ENCODE results near the gene SCD5. TPM values are rescaled to one million over a fixed set of nuclear protein-coding genes. Genes with fewer than 3 reads are reported as not detected.

SCD5 gene
- total and polyA plus RNA-seq, 2 of the 13 experiments (the other 11 are each of a cell fraction or from before 2014, with no cell fraction given): not detected

GRCh38 chr4:82739287-82740190 lies 59.1 kb downstream of the SCD5 start (continued):
- TF ChIP-seq ZBTB33 (CRISPR knock-in tag; IDR thresholded peaks at IDR 0.05) (peak; percentile 60; the same call in 1 of the 2 replicates), ZNF124 (CRISPR knock-in tag; IDR thresholded peaks at IDR 0.05) (no peak), PPARG (CRISPR knock-in tag; conservative IDR thresholded peaks at IDR 0.05) (no peak), ZNF556 (CRISPR knock-in tag; IDR thresholded peaks at IDR 0.05; ENCODE audit: borderline replicate concordance) (peak; percentile 26; the same call in 1 of the 2 replicates), FUBP1 (CRISPR knock-in tag; IDR thresholded peaks at IDR 0.05; ENCODE audit: borderline replicate concordance) (no peak), SMAD1 (CRISPR knock-in tag; IDR thresholded peaks at IDR 0.05; ENCODE audit: borderline replicate concordance, low read depth) (peak; percentile 48; the same call in 1 of the 2 replicates), MEF2D (CRISPR knock-in tag; IDR thresholded peaks at IDR 0.05) (no peak), ZNF776 (CRISPR knock-in tag; IDR thresholded peaks at IDR 0.05) (no peak), THYN1 (CRISPR knock-in tag; IDR thresholded peaks at IDR 0.05; ENCODE audit: borderline replicate concordance, low read depth) (no peak), CENPT (CRISPR knock-in tag; IDR thresholded peaks at IDR 0.05; ENCODE audit: low read depth) (no peak), PITX1 (CRISPR knock-in tag; IDR thresholded peaks at IDR 0.05) (0 out of 2 replicates have a peak, but pooled peaks have one; percentile 17), SNRNP70 (IDR thresholded peaks at IDR 0.05; ENCODE audit: low read depth, low read length) (no peak), SP4 (CRISPR knock-in tag; IDR thresholded peaks at IDR 0.05) (no peak), ZNF781 (CRISPR knock-in tag; IDR thresholded peaks at IDR 0.05; ENCODE audit: borderline replicate concordance, not compliant biosample characterization) (no peak)
- TF ChIP-seq, protein P1, sequence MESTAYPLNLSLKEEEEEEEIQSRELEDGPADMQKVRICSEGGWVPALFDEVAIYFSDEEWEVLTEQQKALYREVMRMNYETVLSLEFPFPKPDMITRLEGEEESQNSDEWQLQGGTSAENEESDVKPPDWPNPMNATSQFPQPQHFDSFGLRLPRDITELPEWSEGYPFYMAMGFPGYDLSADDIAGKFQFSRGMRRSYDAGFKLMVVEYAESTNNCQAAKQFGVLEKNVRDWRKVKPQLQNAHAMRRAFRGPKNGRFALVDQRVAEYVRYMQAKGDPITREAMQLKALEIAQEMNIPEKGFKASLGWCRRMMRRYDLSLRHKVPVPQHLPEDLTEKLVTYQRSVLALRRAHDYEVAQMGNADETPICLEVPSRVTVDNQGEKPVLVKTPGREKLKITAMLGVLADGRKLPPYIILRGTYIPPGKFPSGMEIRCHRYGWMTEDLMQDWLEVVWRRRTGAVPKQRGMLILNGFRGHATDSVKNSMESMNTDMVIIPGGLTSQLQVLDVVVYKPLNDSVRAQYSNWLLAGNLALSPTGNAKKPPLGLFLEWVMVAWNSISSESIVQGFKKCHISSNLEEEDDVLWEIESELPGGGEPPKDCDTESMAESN (CRISPR knock-in tag; conservative IDR thresholded peaks at IDR 0.05): 0 out of 2 replicates have a peak, but pooled peaks have one; percentile 34
- TF ChIP-seq, protein P2, sequence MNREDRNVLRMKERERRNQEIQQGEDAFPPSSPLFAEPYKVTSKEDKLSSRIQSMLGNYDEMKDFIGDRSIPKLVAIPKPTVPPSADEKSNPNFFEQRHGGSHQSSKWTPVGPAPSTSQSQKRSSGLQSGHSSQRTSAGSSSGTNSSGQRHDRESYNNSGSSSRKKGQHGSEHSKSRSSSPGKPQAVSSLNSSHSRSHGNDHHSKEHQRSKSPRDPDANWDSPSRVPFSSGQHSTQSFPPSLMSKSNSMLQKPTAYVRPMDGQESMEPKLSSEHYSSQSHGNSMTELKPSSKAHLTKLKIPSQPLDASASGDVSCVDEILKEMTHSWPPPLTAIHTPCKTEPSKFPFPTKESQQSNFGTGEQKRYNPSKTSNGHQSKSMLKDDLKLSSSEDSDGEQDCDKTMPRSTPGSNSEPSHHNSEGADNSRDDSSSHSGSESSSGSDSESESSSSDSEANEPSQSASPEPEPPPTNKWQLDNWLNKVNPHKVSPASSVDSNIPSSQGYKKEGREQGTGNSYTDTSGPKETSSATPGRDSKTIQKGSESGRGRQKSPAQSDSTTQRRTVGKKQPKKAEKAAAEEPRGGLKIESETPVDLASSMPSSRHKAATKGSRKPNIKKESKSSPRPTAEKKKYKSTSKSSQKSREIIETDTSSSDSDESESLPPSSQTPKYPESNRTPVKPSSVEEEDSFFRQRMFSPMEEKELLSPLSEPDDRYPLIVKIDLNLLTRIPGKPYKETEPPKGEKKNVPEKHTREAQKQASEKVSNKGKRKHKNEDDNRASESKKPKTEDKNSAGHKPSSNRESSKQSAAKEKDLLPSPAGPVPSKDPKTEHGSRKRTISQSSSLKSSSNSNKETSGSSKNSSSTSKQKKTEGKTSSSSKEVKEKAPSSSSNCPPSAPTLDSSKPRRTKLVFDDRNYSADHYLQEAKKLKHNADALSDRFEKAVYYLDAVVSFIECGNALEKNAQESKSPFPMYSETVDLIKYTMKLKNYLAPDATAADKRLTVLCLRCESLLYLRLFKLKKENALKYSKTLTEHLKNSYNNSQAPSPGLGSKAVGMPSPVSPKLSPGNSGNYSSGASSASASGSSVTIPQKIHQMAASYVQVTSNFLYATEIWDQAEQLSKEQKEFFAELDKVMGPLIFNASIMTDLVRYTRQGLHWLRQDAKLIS (CRISPR knock-in tag; IDR thresholded peaks at IDR 0.05): no peak
